Endothelial cell of umbilical vein (primary cell): Measurements from ENCODE around the gene PELI3. TPM values are rescaled to one million over a fixed set of nuclear protein-coding genes. Genes with fewer than 3 reads are reported as not detected.

ENCODE experiments used
- BruUV-seq: library from RNA; stranded (reverse); fragments of 400-500 nt; replicated peaks from 2 replicates; lab custom pipeline; 2021; lab: Mats Ljungman, UMichigan
- CTCF ChIA-PET: fragments of 300-600, 350-600 bp; sonication (Branson Sonifier 250); formaldehyde crosslinking; loops from one replicate; lab custom pipeline; 2021; ENCODE audit warnings: antibody characterized with exemption, inconsistent platforms; lab: Charles Lee
- POLR2A ChIA-PET: fragments of 300-600, 350-600 bp; sonication (Branson Sonifier 250); formaldehyde crosslinking; loops from one replicate; lab custom pipeline; 2021; ENCODE audit warnings: antibody characterized with exemption, inconsistent platforms; lab: Charles Lee
- DNase-seq: peaks from one replicate; pipeline ENCODE4 v3.0.0-alpha.2; 2011; ENCODE audit warnings: low read depth, low spot score
- FAIRE-seq: peaks from 2 replicates; lab custom pipeline; 2011; peaks lifted over from hg19 to GRCh38; lab: Jason Lieb, UNC
- H2AFZ ChIP-seq: 2 replicates; pipeline ENCODE4 v1.6.0; 2012; ENCODE audit warnings: low read depth, low read length, control low read depth, inconsistent platforms
- H3K27ac ChIP-seq: 2 replicates; pipeline ENCODE4 v1.5.1; 2011; ENCODE audit warnings: low read depth, mild to moderate bottlenecking, control low read depth, low read length, moderate library complexity; ENCODE audit not compliant: insufficient read depth
- H3K27me3 ChIP-seq, 2 experiments: 2 replicates each; pipeline versions ENCODE4 v1.6.0 to v1.6.1; 2011; ENCODE audit warnings: low read length in 2 of 2, mixed read lengths in 1 of 2; ENCODE audit not compliant: control insufficient read depth in 2 of 2, insufficient read depth in 2 of 2
- H3K36me3 ChIP-seq, 2 experiments: 2 replicates in 1 of 2; 3 replicates in 1 of 2; pipeline ENCODE4 v1.5.1; 2011; ENCODE audit warnings: low read length in 2 of 2, mild to moderate bottlenecking in 1 of 2, moderate library complexity in 1 of 2; ENCODE audit not compliant: control insufficient read depth in 2 of 2, insufficient read depth in 2 of 2; ENCODE audit errors: extremely low read depth in 1 of 2
- H3K4me1 ChIP-seq: 3 replicates; pipeline ENCODE4 v1.5.1; 2011; ENCODE audit warnings: mild to moderate bottlenecking, low read length; ENCODE audit not compliant: control insufficient read depth, insufficient read depth; ENCODE audit errors: extremely low read depth
- H3K4me2 ChIP-seq: 2 replicates; pipeline ENCODE4 v1.6.1; 2011; ENCODE audit warnings: low read length, control low read depth, mixed read lengths; ENCODE audit not compliant: insufficient read depth
- H3K4me3 ChIP-seq, 3 experiments: fragments of 200-600 bp in 1 of 3; sonication (generic), shearing (Covaris generic) in 1 of 3; replicated peaks in 1 of 3; 2 replicates each; pipeline ENCODE4 v1.5.1; 2011 to 2016; ENCODE audit warnings: control low read depth in 3 of 3, low read length in 3 of 3, mild to moderate bottlenecking in 2 of 3, inconsistent platforms in 1 of 3, low read depth in 1 of 3, moderate library complexity in 1 of 3; ENCODE audit not compliant: insufficient read depth in 1 of 3
- H3K79me2 ChIP-seq: 2 replicates; pipeline ENCODE4 v1.6.0; 2012; ENCODE audit warnings: low read length, inconsistent platforms; ENCODE audit not compliant: control insufficient read depth, insufficient read depth
- H3K9ac ChIP-seq: replicated peaks from 2 replicates; pipeline ENCODE3; 2011; ENCODE audit warnings: low read length, control low read depth; ENCODE audit not compliant: insufficient read depth; ENCODE audit errors: extremely low read depth
- H3K9me1 ChIP-seq: replicated peaks from 3 replicates; pipeline ENCODE4 v1.6.0; 2011; ENCODE audit warnings: mild to moderate bottlenecking, low read length; ENCODE audit not compliant: control insufficient read depth, insufficient read depth; ENCODE audit errors: extremely low read depth
- H3K9me3 ChIP-seq: replicated peaks from 2 replicates; pipeline ENCODE4 v1.5.1; 2012; ENCODE audit warnings: low read length, inconsistent platforms; ENCODE audit not compliant: control insufficient read depth, insufficient read depth
- H4K20me1 ChIP-seq: replicated peaks from 2 replicates; pipeline ENCODE3; 2011; ENCODE audit warnings: mild to moderate bottlenecking, low read length; ENCODE audit not compliant: control insufficient read depth, insufficient read depth; ENCODE audit errors: extremely low read depth
- EZH2 ChIP-seq: IDR thresholded peaks from 2 replicates; pipeline ENCODE4 v1.6.1; 2012; ENCODE audit warnings: borderline replicate concordance, low read depth, mild to moderate bottlenecking, moderate library complexity, low read length, inconsistent platforms; ENCODE audit not compliant: severe bottlenecking
- FOS ChIP-seq: IDR thresholded peaks from 2 replicates; pipeline ENCODE4 v1.6.1; 2011; ENCODE audit warnings: mild to moderate bottlenecking, low read length, moderate library complexity, borderline replicate concordance; ENCODE audit not compliant: insufficient read depth
- GATA2 ChIP-seq: IDR thresholded peaks from 2 replicates; pipeline ENCODE4 v1.7.0; 2011; ENCODE audit warnings: low read depth, mild to moderate bottlenecking, moderate library complexity, mixed read lengths, low read length; ENCODE audit not compliant: insufficient read length, insufficient read depth
- JUN ChIP-seq: IDR thresholded peaks from 2 replicates; pipeline ENCODE4 v1.6.1; 2011; ENCODE audit warnings: borderline replicate concordance, low read depth; ENCODE audit not compliant: insufficient read length, insufficient read depth
- MAX ChIP-seq: IDR thresholded peaks from 2 replicates; pipeline ENCODE4 v1.6.1; 2011; ENCODE audit not compliant: insufficient read depth, insufficient read length
- MYC ChIP-seq: IDR thresholded peaks from one replicate; pipeline ENCODE4 v1.6.1; 2011; ENCODE audit warnings: mild to moderate bottlenecking, low read depth, low read length
- POLR2A ChIP-seq: IDR thresholded peaks from 2 replicates; pipeline ENCODE4 v1.6.1; 2012; ENCODE audit warnings: low read depth, mild to moderate bottlenecking, control low read depth, low read length
- POLR2AphosphoS5 ChIP-seq: IDR thresholded peaks from 2 replicates; pipeline ENCODE4 v1.6.1; 2012; ENCODE audit warnings: low read depth, mild to moderate bottlenecking, control low read depth, low read length, moderate library complexity; ENCODE audit not compliant: insufficient read depth
- dilution Hi-C: fragments of 300-500 bp; cut with MboI; formaldehyde crosslinking; loops from one replicate; pipeline ENCODE4 v1.15.0; 2019; ENCODE audit warnings: low sequenced_read_pairs; ENCODE audit not compliant: extremely low pct_ligation_motif_present
- intact Hi-C: fragments of 100-400 bp; cut with micrococcal nuclease; formaldehyde crosslinking; loops from one replicate; pipeline ENCODE4 v1.10.0; 2022
- polyA plus RNA-seq, 4 experiments: library from polyadenylated mRNA; depleted of rRNA in 3 of 4; stranded (reverse) in 3 of 4; unstranded in 1 of 4; fragments of >200 nt; gene quantifications; 2 replicates each; pipeline versions ENCODE4 v1.2.1 to v1.2.3, GENCODE V29; 2011 to 2012; ENCODE audit warnings: missing spikeins in 1 of 4
- total RNA-seq: library from RNA; stranded (reverse); gene quantifications from 2 replicates; pipeline ENCODE4 v1.2.3, GENCODE V29; 2021
- TF ChIP-seq, protein P1 (sequence below), 2 donors: IDR thresholded peaks; 1 replicate in 1 of 2; 2 replicates in 1 of 2; pipeline ENCODE4 v1.5.1; 2011; ENCODE audit warnings: low read length in 2 of 2, mild to moderate bottlenecking in 2 of 2, moderate library complexity in 2 of 2, control low read depth in 1 of 2, inconsistent platforms in 1 of 2, low read depth in 1 of 2; ENCODE audit not compliant: insufficient read depth in 1 of 2; ENCODE audit errors: extremely low read depth in 1 of 2

PELI3 gene
- total and polyA plus RNA-seq, 2 donors (not counting 3 experiments of a cell fraction or from before 2014, with no cell fraction given), result 2.8 to 2.9 TPM

DNA sequence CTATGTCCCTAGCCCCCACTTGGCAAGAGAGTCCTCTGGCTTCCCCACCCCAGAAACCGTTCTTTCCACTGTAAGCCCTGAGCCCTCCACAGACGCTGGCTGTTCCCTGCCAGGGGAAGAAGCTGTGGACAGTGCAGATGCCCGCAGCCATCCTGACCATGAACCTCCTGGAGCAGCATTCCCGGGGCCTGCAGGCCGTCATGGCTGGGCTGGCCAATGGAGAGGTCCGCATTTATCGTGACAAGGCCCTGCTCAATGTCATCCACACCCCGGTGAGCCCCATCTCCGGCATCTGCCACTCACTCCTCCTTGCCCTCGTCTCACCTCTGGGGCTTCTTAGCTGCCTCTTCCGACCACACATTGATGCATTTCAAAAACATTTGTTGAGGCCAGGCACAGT lies 56.9 kb downstream of the PELI3 start:
- no peaks in the 10 kb centered on the region for H3K9me1 ChIP-seq
- H3K9ac ChIP-seq, result no peak overlapping the region
- no peak overlapping the region for H3K27ac ChIP-seq
- FAIRE-seq (no peak), DNase-seq (no peak)
- no peak overlapping the region for H3K4me3 ChIP-seq
- ChIA-PET POLR2A (no interaction called here), CTCF (interaction anchor here (1.6 kb wide), 1 partner anchor 18 kb away, joined by 3 read pairs; no protein-coding TSS in a partner anchor)
- TF ChIP-seq POLR2AphosphoS5 (no peak), MYC (no peak), FOS (no peak), EZH2 (no peak), JUN (no peak), GATA2 (no peak), POLR2A (no peak), MAX (no peak)
- TF ChIP-seq, protein P1, sequence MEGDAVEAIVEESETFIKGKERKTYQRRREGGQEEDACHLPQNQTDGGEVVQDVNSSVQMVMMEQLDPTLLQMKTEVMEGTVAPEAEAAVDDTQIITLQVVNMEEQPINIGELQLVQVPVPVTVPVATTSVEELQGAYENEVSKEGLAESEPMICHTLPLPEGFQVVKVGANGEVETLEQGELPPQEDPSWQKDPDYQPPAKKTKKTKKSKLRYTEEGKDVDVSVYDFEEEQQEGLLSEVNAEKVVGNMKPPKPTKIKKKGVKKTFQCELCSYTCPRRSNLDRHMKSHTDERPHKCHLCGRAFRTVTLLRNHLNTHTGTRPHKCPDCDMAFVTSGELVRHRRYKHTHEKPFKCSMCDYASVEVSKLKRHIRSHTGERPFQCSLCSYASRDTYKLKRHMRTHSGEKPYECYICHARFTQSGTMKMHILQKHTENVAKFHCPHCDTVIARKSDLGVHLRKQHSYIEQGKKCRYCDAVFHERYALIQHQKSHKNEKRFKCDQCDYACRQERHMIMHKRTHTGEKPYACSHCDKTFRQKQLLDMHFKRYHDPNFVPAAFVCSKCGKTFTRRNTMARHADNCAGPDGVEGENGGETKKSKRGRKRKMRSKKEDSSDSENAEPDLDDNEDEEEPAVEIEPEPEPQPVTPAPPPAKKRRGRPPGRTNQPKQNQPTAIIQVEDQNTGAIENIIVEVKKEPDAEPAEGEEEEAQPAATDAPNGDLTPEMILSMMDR (IDR thresholded peaks at IDR 0.05; ENCODE audit: extremely low read depth in 1 of 2, insufficient read depth in 1 of 2, low read depth in 1 of 2, low read length in 2 of 2), result no peak
- intact Hi-C loops (no loop called here), dilution Hi-C loops (no loop called here)
- no peaks in the 10 kb centered on the region for H3K9me3 ChIP-seq
- BruUV-seq, result no TSS peak
- H2AFZ ChIP-seq, result no peak overlapping the region
- peaks cover 2 to 12% of the 10 kb centered on the region in 2 experiments for H3K36me3 ChIP-seq
- H4K20me1 ChIP-seq, result no peaks in the 10 kb centered on the region
- no peak overlapping the region for H3K4me2 ChIP-seq
- no peaks in the 10 kb centered on the region for H3K79me2 ChIP-seq
- H3K27me3 ChIP-seq, result no peaks in the 10 kb centered on the region
- H3K4me1 ChIP-seq, result no peaks in the 10 kb centered on the region
